Coronary artery (tissue), 2 donors: ENCODE data around the gene RNF138.

Experiments used
- DNase-seq: peaks from one replicate; pipeline ENCODE4 v3.0.0-alpha.2; 2017; ENCODE audit warnings: low spot score
- H3K27ac ChIP-seq, 2 donors: fragments of 200-600 bp; sonication (generic); one replicate each; pipeline ENCODE4 v1.5.1; 2016 to 2019
- H3K4me3 ChIP-seq: fragments of 200-600 bp; sonication (generic); 2 replicates; pipeline ENCODE4 v1.5.1; 2016; ENCODE audit warnings: mild to moderate bottlenecking, moderate library complexity
- TF ChIP-seq, protein P1 (sequence below): fragments of 200-600 bp; sonication (generic); IDR thresholded peaks from one replicate; pipeline ENCODE4 v1.5.1; 2019; ENCODE audit warnings: antibody characterized with exemption

Gene RNF138

DNA sequence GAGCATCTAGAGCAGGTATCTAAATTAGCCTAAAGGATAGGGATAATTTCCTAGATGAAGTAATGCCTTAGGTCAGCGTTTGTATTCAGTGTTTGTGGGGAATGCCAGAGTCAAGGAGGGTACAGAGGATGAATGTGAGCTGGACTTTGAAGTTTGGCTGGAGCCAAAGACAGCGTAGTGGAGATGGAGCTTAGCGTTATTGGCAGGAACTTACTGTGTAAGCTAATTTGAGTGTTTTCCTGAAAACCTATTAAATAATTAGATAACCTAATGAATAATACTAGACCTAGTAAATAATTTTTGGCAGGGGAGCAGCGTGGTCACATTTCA, 4.2 kb downstream of the RNF138 start:
- TF ChIP-seq, protein P1, sequence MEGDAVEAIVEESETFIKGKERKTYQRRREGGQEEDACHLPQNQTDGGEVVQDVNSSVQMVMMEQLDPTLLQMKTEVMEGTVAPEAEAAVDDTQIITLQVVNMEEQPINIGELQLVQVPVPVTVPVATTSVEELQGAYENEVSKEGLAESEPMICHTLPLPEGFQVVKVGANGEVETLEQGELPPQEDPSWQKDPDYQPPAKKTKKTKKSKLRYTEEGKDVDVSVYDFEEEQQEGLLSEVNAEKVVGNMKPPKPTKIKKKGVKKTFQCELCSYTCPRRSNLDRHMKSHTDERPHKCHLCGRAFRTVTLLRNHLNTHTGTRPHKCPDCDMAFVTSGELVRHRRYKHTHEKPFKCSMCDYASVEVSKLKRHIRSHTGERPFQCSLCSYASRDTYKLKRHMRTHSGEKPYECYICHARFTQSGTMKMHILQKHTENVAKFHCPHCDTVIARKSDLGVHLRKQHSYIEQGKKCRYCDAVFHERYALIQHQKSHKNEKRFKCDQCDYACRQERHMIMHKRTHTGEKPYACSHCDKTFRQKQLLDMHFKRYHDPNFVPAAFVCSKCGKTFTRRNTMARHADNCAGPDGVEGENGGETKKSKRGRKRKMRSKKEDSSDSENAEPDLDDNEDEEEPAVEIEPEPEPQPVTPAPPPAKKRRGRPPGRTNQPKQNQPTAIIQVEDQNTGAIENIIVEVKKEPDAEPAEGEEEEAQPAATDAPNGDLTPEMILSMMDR: no peak
- Histone ChIP-seq H3K27ac (no peak overlapping the region), H3K4me3 (no peak overlapping the region)
- DNase-seq: no peak

DNA sequence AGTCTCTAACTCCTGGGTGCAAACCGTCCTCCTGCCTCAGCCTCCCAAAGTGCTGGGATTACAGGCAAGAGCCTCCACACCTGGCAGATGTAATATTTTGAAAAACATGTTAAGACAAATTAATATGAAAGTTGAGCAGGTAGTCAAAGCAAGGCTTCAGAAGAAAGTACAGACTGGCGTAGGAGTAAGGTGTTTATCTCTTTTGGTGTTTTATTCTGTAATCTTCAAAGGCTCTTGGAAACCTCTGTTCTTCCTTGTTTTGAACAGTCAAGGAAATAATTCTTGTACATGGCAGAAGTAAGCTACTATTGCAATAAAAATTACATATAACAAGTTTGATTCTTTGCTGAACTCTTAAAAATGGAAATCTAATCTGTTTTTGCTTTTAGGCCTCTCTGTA, 5.3 kb downstream of the RNF138 start:
- no peak for DNase-seq
- Histone ChIP-seq H3K27ac (no peak overlapping the region), H3K4me3 (no peak overlapping the region)
- TF ChIP-seq, protein P1: no peak

DNA sequence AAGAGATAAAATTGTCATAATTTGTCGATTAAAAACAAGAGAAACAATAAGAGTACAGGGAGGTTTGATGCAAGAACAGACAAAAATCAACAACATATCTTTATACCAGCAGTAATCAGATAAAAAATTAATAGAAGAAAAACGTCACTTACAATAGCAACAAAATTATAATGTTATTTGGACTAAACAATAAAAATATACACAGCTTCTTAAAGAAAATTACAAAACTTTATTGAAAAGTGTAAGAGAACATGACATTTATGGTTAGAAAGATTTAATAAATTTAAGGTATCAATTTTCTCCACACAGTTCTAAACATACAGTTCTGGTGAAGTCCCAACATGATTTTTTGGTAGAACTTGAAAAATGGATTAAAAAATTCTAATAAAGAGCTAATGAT, 12.8 kb downstream of the RNF138 start:
- Histone ChIP-seq H3K27ac (no peak overlapping the region), H3K4me3 (no peak overlapping the region)
- no peak for DNase-seq
- TF ChIP-seq, protein P1: no peak

DNA sequence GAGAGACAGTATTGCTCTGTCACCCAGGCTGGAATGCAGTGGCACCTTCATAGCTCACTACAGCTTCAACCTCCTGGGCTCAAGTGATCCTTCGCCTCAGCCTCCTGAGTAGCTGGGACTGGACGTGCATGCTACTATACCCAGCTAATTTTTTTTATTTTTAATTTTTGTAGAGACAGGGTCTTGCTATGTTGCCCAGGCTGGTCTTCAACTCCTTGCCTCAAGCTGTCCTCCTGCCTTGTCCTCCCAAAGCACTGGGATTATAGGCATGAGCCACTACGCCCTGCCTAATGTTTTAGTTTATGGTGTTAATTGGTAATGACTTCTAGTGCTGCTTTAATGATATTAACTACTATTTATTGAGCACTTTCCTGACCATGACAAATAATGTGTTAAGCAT, 18.3 kb downstream of the RNF138 start:
- no peak overlapping the region for H3K4me3 ChIP-seq
- H3K27ac ChIP-seq: no peak overlapping the region
- TF ChIP-seq, protein P1: no peak

DNA sequence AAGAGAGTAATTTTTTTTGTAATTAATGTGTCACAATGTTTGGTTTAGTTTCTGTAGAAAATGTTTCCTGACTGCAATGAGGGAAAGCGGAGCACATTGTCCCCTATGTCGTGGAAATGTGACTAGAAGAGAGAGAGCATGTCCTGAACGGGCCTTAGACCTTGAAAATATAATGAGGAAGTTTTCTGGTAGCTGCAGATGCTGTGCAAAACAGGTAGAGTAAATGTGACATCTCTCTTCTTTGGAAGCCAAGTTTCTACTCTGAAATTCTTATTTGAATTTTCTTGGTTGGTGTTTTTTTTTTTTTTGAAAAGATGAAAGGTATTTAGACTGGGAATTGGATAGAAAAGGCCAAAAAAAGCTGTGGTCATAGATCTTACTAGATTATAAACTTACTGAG, 20.0 kb downstream of the RNF138 start:
- H3K27ac ChIP-seq: no peak overlapping the region
- TF ChIP-seq, protein P1: no peak
- DNase-seq: no peak
- H3K4me3 ChIP-seq: no peak overlapping the region

More for the DNA sequence above, 18.3 kb downstream of the RNF138 start:
- DNase-seq: no peak

DNA sequence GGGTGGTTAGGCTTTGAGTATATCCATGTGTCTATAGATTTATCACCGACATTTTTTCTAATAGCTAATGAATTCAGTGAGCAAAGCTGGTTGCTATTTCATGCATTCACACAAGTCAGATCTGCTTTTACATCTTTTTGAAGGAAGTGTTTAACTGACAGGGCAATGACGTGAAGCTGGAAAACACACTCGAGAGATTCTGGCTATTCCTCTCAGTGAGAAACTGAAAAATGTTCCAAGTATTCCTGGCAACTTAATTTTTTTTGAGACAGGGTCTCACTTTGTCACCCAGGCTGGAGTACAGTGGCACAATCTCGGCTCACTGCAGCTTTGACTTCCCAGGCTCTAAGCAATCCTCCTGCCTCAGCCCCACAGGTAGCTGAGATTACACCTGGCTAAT, 21.2 kb downstream of the RNF138 start:
- TF ChIP-seq, protein P1: no peak
- H3K4me3 ChIP-seq: no peak overlapping the region
- H3K27ac ChIP-seq: no peak overlapping the region
- DNase-seq: no peak

DNA sequence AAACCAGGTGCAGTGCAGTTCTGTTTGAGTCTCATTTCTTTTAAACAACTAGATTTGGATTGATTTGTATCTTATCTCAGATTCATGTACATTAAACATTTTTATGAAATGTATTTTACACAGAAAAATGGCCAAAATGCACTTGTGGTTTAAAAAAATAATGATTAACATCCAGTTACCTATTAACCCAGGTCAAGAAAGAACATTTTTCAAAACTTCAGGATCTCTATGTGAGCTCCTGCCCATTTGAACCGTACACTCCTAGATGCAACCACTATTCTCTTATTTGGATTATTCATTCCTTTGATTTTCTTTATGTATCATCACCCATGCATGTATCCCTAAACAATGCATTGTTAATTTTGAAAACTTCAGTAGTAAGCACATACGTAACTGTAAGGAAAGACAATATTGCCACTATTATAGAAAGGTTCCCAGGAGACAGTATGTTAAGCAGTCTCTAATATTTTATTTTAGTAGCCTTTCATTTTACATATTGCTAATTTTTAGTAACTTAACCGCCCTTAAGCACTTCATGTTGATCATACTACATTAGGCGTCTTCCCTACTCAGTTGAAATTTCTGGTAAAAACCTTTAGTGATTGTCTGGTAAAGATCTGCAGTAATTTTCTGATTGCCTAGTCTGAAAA, 22.7 kb downstream of the RNF138 start:
- H3K27ac ChIP-seq: no peak overlapping the region
- no peak for DNase-seq
- H3K4me3 ChIP-seq: no peak overlapping the region
- TF ChIP-seq, protein P1: no peak
